ENCODE measurements around the gene MAGI3. TPM values are rescaled to one million over a fixed set of nuclear protein-coding genes. Genes with fewer than 3 reads are reported as not detected.

The MAGI3 gene
- total and polyA plus RNA-seq, 4 donors = 3.0 to 28.8 (median 7.5) TPM

- TF ChIP-seq HNF4A (conservative IDR thresholded peaks at IDR 0.05) (no peak), RAD21 (IDR thresholded peaks at IDR 0.05) (no peak)
These were observed 282.2 kb downstream of the MAGI3 start (continued) for GRCh38 chr1:113672491-113672890.

GRCh38 chr1:113674591-113674990 lies 284.3 kb downstream of the MAGI3 start:
- WGBS = 94% methylated on average over 1 of the region's 1 CpG

DNA sequence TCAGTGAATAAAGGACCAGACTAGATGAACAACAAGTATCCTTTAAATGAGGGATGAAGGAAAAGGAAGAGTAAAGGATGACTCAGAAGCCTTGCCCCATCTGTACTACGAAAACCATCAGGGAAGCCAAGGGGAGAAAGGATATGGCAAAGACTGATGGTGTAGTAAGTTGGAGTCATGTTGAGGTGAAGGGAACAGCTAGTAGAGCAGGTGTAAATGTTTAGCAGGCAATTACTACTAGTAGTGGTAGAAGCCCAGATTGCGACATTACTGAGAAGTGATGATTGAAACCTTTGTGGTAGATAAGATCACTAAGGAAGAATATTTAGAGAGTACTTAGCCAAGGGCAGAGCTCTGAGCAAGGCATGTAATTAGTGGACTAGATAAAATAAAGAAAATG lies 285.0 kb downstream of the MAGI3 start:
- Histone ChIP-seq H3K27me3 (ENCODE audit: control insufficient read depth in 4 of 4, insufficient read depth in 4 of 4, low read length in 3 of 4) (no peaks in the 10 kb centered on the region), H3K9me3 (ENCODE audit: control insufficient read depth in 4 of 4, low read length in 3 of 4) (no peaks in the 10 kb centered on the region), H3K27ac (ENCODE audit: low read depth in 1 of 2, low read length in 2 of 2) (no peak overlapping the region), H3K4me3 (ENCODE audit: low read depth in 1 of 3, low read length in 3 of 3) (no peak overlapping the region), H3K4me1 (ENCODE audit: control insufficient read depth in 4 of 4, insufficient read depth in 4 of 4, low read length in 3 of 4) (peaks cover 0 to 10% (median 10%) of the 10 kb centered on the region in 4 donors), H3K36me3 (ENCODE audit: control insufficient read depth in 4 of 4, insufficient read depth in 3 of 4, low read depth in 1 of 4, low read length in 3 of 4) (peaks cover 3 to 24% (median 11%) of the 10 kb centered on the region in 4 donors), H3K9ac (ENCODE audit: low read depth in 1 of 2, low read length in 2 of 2) (no peak overlapping the region)
- 93% methylated on average over 2 of the region's 2 CpGs for WGBS
- no peak for DNase-seq (ENCODE audit: low spot score)
- TF ChIP-seq HNF4G (IDR thresholded peaks at IDR 0.05) = no peak
- TF ChIP-seq, protein P1, sequence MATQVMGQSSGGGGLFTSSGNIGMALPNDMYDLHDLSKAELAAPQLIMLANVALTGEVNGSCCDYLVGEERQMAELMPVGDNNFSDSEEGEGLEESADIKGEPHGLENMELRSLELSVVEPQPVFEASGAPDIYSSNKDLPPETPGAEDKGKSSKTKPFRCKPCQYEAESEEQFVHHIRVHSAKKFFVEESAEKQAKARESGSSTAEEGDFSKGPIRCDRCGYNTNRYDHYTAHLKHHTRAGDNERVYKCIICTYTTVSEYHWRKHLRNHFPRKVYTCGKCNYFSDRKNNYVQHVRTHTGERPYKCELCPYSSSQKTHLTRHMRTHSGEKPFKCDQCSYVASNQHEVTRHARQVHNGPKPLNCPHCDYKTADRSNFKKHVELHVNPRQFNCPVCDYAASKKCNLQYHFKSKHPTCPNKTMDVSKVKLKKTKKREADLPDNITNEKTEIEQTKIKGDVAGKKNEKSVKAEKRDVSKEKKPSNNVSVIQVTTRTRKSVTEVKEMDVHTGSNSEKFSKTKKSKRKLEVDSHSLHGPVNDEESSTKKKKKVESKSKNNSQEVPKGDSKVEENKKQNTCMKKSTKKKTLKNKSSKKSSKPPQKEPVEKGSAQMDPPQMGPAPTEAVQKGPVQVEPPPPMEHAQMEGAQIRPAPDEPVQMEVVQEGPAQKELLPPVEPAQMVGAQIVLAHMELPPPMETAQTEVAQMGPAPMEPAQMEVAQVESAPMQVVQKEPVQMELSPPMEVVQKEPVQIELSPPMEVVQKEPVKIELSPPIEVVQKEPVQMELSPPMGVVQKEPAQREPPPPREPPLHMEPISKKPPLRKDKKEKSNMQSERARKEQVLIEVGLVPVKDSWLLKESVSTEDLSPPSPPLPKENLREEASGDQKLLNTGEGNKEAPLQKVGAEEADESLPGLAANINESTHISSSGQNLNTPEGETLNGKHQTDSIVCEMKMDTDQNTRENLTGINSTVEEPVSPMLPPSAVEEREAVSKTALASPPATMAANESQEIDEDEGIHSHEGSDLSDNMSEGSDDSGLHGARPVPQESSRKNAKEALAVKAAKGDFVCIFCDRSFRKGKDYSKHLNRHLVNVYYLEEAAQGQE (IDR thresholded peaks at IDR 0.05) = no peak
- no peak for TF ChIP-seq ATF3 (IDR thresholded peaks at IDR 0.05)
- TF ChIP-seq SP1 (IDR thresholded peaks at IDR 0.05) = no peak
- no peak for TF ChIP-seq RAD21 (IDR thresholded peaks at IDR 0.05)
- TF ChIP-seq, protein P2, sequence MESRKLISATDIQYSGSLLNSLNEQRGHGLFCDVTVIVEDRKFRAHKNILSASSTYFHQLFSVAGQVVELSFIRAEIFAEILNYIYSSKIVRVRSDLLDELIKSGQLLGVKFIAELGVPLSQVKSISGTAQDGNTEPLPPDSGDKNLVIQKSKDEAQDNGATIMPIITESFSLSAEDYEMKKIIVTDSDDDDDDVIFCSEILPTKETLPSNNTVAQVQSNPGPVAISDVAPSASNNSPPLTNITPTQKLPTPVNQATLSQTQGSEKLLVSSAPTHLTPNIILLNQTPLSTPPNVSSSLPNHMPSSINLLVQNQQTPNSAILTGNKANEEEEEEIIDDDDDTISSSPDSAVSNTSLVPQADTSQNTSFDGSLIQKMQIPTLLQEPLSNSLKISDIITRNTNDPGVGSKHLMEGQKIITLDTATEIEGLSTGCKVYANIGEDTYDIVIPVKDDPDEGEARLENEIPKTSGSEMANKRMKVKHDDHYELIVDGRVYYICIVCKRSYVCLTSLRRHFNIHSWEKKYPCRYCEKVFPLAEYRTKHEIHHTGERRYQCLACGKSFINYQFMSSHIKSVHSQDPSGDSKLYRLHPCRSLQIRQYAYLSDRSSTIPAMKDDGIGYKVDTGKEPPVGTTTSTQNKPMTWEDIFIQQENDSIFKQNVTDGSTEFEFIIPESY (IDR thresholded peaks at IDR 0.05) = no peak
- TF ChIP-seq GABPA (IDR thresholded peaks at IDR 0.05 in 1 of 2, conservative IDR thresholded peaks at IDR 0.05 in 1 of 2) = no peak
- no peak for TF ChIP-seq TAF1 (conservative IDR thresholded peaks at IDR 0.05)
- TF ChIP-seq RXRA (IDR thresholded peaks at IDR 0.05) = no peak
- no peak for TF ChIP-seq YY1 (IDR thresholded peaks at IDR 0.05)
- TF ChIP-seq NR2F2 (IDR thresholded peaks at IDR 0.05) = no peak
- TF ChIP-seq, protein P3, sequence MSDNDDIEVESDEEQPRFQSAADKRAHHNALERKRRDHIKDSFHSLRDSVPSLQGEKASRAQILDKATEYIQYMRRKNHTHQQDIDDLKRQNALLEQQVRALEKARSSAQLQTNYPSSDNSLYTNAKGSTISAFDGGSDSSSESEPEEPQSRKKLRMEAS (IDR thresholded peaks at IDR 0.05) = no peak

More at GRCh38 chr1:113674591-113674990, 284.3 kb downstream of the MAGI3 start:
- Histone ChIP-seq H3K9ac (ENCODE audit: low read depth in 1 of 2, low read length in 2 of 2) (no peak overlapping the region), H3K27ac (ENCODE audit: low read depth in 1 of 2, low read length in 2 of 2) (no peak overlapping the region), H3K4me3 (ENCODE audit: low read depth in 1 of 3, low read length in 3 of 3) (no peak overlapping the region), H3K27me3 (ENCODE audit: control insufficient read depth in 4 of 4, insufficient read depth in 4 of 4, low read length in 3 of 4) (no peaks in the 10 kb centered on the region), H3K36me3 (ENCODE audit: control insufficient read depth in 4 of 4, insufficient read depth in 3 of 4, low read depth in 1 of 4, low read length in 3 of 4) (peaks cover 3 to 24% (median 11%) of the 10 kb centered on the region in 4 donors), H3K9me3 (ENCODE audit: control insufficient read depth in 4 of 4, low read length in 3 of 4) (no peaks in the 10 kb centered on the region), H3K4me1 (ENCODE audit: control insufficient read depth in 4 of 4, insufficient read depth in 4 of 4, low read length in 3 of 4) (peaks cover 0 to 10% (median 10%) of the 10 kb centered on the region in 4 donors)
- DNase-seq (ENCODE audit: low spot score) = no peak
- TF ChIP-seq NR2F2 (IDR thresholded peaks at IDR 0.05) (no peak), TAF1 (conservative IDR thresholded peaks at IDR 0.05) (no peak), GABPA (IDR thresholded peaks at IDR 0.05 in 1 of 2, conservative IDR thresholded peaks at IDR 0.05 in 1 of 2) (no peak), FOXA1 (IDR thresholded peaks at IDR 0.05) (no peak), HNF4G (IDR thresholded peaks at IDR 0.05) (no peak), SP1 (IDR thresholded peaks at IDR 0.05) (no peak), EGR1 (IDR thresholded peaks at IDR 0.05; ENCODE audit: low read depth in 2 of 2) (no peak), RAD21 (IDR thresholded peaks at IDR 0.05) (no peak), YY1 (IDR thresholded peaks at IDR 0.05) (no peak)
- TF ChIP-seq, protein P1 (IDR thresholded peaks at IDR 0.05) = no peak
- TF ChIP-seq, protein P3 (IDR thresholded peaks at IDR 0.05) = no peak

Measured in liver (tissue), 9 donors.